Activated CD4-positive, alpha-beta memory T cell treated with anti-CD3 and anti-CD28 coated beads for 36 hours (primary cell): ENCODE results near the gene MAGI3. TPM values are rescaled to one million over a fixed set of nuclear protein-coding genes. Genes with fewer than 3 reads are reported as not detected.
"Not testable (repeated sequence)": the region's sequence is repeated elsewhere in the genome, so short reads cannot be mapped to it uniquely, and the experiment has no call there.

Experiments used
- CTCF ChIA-PET: fragments of 350-600 bp; sonication (Branson Sonifier 250); formaldehyde crosslinking; loops from one replicate; lab custom pipeline; 2021; ENCODE audit warnings: antibody characterized with exemption, inconsistent platforms; lab: Charles Lee
- POLR2A ChIA-PET: fragments of 350-600 bp; sonication (Branson Sonifier 250); formaldehyde crosslinking; loops from one replicate; lab custom pipeline; 2021; ENCODE audit warnings: antibody characterized with exemption; lab: Charles Lee
- DNase-seq: peaks from one replicate; pipeline ENCODE4 v3.0.0-alpha.2; 2020
- H3K27ac Mint-ChIP-seq: one replicate; pipeline ENCODE4 v1.8.0; 2021; ENCODE audit warnings: mixed read lengths
- H3K27me3 Mint-ChIP-seq: one replicate; pipeline ENCODE4 v1.8.0; 2021; ENCODE audit warnings: mixed read lengths
- H3K36me3 Mint-ChIP-seq: one replicate; pipeline ENCODE4 v1.8.0; 2021; ENCODE audit warnings: mixed read lengths
- H3K4me1 Mint-ChIP-seq: one replicate; pipeline ENCODE4 v1.8.0; 2021; ENCODE audit warnings: low read depth, mixed read lengths
- H3K4me3 Mint-ChIP-seq: one replicate; pipeline ENCODE4 v1.8.0; 2021; ENCODE audit warnings: mild to moderate bottlenecking, mixed read lengths
- H3K9me3 Mint-ChIP-seq: one replicate; pipeline ENCODE4 v1.8.0; 2021; ENCODE audit warnings: mixed read lengths
- intact Hi-C: fragments of 100-400 bp; cut with micrococcal nuclease; formaldehyde crosslinking; loops from one replicate; pipeline ENCODE4 v1.15.1; 2023
- total RNA-seq, 2 experiments: library from RNA; stranded (reverse); gene quantifications; one replicate each; pipeline ENCODE4 v1.2.3, GENCODE V29; 2021

The MAGI3 gene
- total RNA-seq, 2 experiments from 2014 or later = 7.3 to 7.4 TPM

DNA sequence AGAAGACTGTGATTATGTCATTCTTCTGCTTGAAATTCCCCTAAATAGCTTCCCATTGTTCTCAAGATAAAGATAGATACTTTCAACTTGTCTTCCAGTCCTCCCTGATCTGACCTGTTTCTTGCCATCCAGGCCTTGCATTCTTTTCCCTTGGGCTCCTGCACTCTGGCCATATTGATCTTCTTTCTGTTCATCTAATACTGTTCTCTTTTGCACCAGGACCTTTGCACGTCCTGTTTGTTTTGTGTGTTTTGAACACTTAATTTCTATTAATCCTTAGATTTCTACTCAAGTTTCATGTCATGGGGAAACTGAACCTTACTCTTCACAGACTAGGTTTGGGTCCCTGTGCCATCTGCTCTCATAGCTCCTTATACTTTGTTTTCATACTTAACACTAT lies 65.1 kb downstream of the MAGI3 start:
- no peak for DNase-seq
- intact Hi-C loops = no loop called here
- no peak overlapping the region for H3K4me3 Mint-ChIP-seq
- ChIA-PET POLR2A (no interaction called here), CTCF (no interaction called here)
- no peaks in the 10 kb centered on the region for H3K4me1 Mint-ChIP-seq
- no peaks in the 10 kb centered on the region for H3K27me3 Mint-ChIP-seq
- H3K27ac Mint-ChIP-seq = no peak overlapping the region
- peaks cover 8% of the 10 kb centered on the region for H3K36me3 Mint-ChIP-seq
- no peaks in the 10 kb centered on the region for H3K9me3 Mint-ChIP-seq

DNA sequence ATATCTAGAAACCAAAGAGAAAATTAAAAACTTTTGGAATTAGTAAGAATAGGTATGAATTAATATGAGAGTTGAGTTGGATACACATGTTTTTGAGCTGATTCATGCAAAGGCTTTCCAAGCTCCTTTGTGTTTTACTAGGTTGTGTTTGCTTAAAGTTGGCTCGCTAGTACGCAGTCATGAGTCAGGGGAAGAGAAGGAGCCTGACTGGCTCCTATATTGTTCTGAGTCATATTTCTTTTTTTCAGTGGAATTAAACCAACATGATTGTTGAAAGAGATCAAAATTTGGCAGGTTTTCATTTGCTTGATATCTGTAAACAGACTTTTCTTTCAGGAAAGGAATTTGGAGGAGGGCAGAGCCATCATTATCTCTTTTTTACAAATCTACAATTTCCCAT lies 66.7 kb downstream of the MAGI3 start:
- peaks cover 8% of the 10 kb centered on the region for H3K9me3 Mint-ChIP-seq
- no peak overlapping the region for H3K4me3 Mint-ChIP-seq
- no peaks in the 10 kb centered on the region for H3K27me3 Mint-ChIP-seq
- no peaks in the 10 kb centered on the region for H3K4me1 Mint-ChIP-seq
- DNase-seq = no peak
- ChIA-PET CTCF (no interaction called here), POLR2A (no interaction called here)
- peaks cover 8% of the 10 kb centered on the region for H3K36me3 Mint-ChIP-seq
- H3K27ac Mint-ChIP-seq = no peak overlapping the region
- intact Hi-C loops = no loop called here

DNA sequence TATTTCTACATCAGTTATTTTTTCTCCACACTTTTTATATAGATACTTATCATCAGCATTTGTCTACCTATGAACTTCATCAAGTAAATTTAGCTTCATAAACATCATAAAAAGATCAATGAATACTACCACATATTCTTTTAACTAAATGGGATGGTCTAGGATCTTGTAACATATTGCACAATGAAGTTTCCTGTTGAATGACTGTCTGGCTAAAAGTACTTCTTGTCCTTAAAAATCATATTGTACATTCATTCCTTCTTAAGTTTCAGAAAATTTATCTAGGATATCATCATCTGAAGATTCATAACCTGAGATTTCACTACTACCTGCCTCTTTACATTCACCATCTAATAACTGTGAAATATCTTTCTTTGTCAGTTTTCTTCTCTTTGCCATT lies 69.0 kb downstream of the MAGI3 start:
- no peak for DNase-seq
- intact Hi-C loops = no loop called here
- ChIA-PET POLR2A (no interaction called here), CTCF (no interaction called here)
- Mint-ChIP-seq H3K36me3 (peaks cover 8% of the 10 kb centered on the region), H3K27ac (no peak overlapping the region), H3K4me1 (no peaks in the 10 kb centered on the region), H3K9me3 (peaks cover 11% of the 10 kb centered on the region), H3K27me3 (no peaks in the 10 kb centered on the region), H3K4me3 (no peak overlapping the region)

DNA sequence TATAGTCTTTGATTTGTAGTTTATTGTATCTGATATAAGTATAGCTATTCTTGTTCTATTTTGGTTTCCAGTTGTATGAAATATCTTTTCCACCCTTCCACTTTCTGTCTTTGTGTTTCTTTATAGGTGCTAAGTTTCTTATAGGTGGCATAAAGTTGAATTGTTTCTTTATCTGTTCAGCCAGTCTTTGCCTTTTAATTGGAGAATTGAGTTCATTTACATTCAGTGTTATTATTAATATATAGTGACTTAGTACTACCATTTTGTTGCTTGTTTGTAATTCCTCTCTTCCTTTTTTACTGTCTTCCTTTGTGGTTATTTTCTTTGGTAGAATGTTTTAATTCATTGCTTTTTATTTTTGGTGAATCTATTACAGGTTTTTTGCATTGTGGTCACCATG lies 77.7 kb downstream of the MAGI3 start:
- Mint-ChIP-seq H3K4me1 (no peaks in the 10 kb centered on the region), H3K36me3 (peaks cover 2% of the 10 kb centered on the region), H3K27me3 (no peaks in the 10 kb centered on the region), H3K4me3 (no peak overlapping the region), H3K9me3 (peaks cover 41% of the 10 kb centered on the region), H3K27ac (no peak overlapping the region)
- intact Hi-C loops = no loop called here
- ChIA-PET POLR2A (no interaction called here), CTCF (no interaction called here)
- no peak for DNase-seq

DNA sequence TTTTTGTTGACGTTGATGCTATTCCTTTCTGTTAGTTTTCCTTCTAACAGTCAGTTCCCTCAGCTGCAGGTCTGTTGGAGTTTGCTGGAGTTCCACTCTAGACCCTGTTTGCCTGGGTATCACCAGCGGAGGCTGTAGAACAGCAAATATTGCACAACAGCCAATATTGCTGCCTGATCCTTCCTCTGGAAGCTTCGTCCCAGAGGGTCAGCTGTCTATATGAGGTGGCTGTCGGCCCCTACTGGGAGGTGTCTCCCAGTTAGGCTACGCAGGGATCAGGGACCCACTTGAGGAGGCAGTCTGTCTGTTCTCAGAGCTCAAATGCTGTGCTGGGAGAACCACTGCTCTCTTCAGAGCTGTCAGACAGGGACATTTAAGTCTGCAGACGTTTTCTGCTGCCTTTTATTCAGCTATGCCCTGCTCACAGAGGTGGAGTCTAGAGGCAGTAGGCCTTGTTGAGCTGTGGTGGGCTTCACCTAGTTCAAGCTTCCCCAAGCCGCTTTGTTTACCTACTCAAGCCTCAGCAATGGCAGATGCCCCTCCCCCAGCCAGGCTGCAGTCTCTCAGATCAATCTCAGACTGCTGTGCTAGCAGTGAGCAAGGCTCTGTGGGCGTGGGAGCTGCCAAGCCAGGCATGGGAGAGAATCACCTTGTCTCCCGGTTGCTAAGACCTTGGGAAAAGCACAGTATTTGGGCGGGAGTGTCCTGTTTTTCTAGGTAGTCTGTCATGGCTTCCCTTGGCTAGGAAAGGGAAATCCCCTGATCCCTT lies 88.3 kb downstream of the MAGI3 start:
- H3K27me3 Mint-ChIP-seq, CTCF ChIA-PET, H3K4me3 Mint-ChIP-seq, POLR2A ChIA-PET, intact Hi-C loops, DNase-seq, H3K27ac Mint-ChIP-seq, H3K4me1 Mint-ChIP-seq: not testable (repeated sequence)
- H3K9me3 Mint-ChIP-seq = peaks cover 79% of the 10 kb centered on the region
- peaks cover 46% of the 10 kb centered on the region for H3K36me3 Mint-ChIP-seq

DNA sequence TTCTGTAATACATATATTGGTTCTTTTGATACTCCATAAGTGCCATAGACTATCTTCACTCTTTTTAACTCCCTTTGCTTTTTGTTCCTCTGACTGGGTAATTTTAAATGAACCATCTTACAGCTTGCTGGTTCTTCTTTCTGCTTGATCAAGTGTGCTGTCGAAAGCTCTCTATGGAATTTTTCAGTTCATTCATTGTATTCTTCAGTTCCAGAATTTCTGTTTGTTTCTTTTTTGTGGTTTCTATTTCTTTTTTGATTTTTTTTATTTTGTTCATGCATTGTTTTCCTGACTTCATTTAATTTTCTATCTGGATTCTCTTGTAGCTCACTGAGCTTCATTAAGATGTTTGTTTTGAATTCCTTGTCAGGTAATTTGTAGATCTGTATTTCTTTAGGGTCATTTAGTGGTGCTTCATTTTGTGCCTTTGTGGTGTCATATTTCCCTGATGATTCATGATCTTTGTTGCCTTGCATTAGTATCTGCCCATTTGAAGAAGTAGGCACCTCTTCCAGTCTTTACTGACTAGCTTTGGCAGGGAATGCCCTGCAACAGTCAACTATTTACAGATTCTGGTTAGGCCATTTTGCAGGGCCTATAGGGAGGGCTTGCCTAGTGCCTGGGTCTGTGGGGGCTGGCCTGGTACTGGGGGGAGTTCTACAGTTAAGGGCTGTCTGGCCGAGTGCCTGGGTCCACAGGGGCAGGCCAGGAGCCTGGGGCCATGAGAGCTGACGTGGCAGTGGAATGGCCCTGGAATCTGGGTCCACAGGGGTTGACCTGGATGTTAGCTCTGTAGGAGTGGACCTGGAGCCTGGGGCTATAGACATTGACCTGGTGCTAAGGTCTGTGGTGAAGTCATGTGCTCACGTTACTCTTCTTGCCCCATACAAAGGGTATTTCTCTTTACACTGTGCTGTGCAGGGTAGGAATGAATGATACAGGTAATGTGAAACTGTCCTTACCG lies 89.7 kb downstream of the MAGI3 start:
- ChIA-PET CTCF (no interaction called here), POLR2A (no interaction called here)
- Mint-ChIP-seq H3K4me1 (no peaks in the 10 kb centered on the region), H3K9me3 (peaks cover 76% of the 10 kb centered on the region), H3K36me3 (peaks cover 41% of the 10 kb centered on the region), H3K4me3 (no peak overlapping the region), H3K27me3 (no peaks in the 10 kb centered on the region), H3K27ac (no peak overlapping the region)
- no peak for DNase-seq
- intact Hi-C loops = no loop called here

DNA sequence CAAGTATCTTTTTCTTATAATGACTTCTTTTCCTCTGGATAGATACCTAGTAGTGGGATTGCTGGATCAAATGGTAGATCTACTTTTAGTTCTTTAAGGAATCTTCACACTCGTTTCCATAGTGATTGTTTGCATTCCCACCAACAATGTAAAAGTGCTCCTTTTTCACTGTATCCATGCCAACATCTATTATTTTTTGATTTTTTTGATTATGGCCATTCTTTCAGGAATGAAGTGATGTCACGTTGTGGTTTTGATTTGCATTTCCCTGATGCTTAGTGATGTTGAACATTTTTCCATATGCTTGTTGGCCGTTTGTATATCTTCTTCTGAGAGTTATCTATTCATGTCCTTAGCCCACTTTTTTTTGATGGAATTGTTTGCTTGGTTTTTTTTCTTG lies 94.8 kb downstream of the MAGI3 start:
- H3K4me3 Mint-ChIP-seq, POLR2A ChIA-PET: not testable (repeated sequence)

DNA sequence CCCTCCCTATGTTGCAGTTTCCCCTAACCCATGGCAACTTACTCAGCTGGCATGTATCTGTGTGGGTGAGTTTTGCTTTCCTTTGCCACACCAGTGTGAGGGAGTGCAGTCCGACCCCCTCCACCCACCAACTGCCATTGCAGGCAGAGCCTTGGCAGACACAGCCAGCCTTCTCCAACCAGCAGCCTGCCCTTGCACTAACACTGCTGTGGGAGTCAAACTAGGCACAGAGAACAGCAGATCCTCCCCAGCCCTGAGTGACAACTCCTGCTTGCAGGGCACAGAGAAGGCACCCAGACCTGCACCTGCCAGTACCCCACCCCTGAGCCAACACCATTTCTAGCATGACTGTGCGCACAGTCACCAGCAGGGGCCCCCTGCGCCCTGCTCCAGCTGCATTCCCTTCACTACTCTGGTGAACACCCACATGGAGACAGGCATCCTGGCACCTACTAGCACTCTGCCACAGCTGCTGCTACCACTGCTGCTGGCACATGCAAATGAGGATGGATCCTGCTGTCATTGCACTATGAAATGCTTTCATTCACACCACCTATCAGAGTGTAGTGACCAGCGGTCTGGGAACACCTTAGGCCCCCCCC lies 98.4 kb downstream of the MAGI3 start:
- no peak overlapping the region for H3K27ac Mint-ChIP-seq

More for the DNA sequence above, 94.8 kb downstream of the MAGI3 start:
- H3K36me3 Mint-ChIP-seq = peaks cover 29% of the 10 kb centered on the region
- DNase-seq, intact Hi-C loops, H3K27me3 Mint-ChIP-seq, CTCF ChIA-PET, H3K4me1 Mint-ChIP-seq, H3K27ac Mint-ChIP-seq: not testable (repeated sequence)
- H3K9me3 Mint-ChIP-seq = peaks cover 53% of the 10 kb centered on the region

DNA sequence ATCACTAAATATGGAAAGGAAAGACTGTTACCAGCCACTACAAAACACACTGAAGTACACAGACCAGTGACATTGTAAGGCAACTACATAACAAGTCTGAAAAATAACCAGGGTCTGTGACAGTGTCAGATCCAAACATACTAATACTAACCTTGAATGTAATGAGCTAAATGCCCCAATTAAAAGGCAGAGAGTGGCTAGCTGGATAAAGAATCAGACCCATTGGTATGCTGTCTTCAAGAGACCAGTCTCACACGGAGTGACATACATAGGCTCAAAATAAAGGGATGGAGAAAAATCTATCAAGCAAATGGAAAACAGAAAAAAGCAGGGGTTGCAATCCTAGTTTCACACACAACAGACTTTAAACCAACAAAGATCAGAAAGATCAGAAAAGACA lies 100.1 kb downstream of the MAGI3 start:
- no peak overlapping the region for H3K4me3 Mint-ChIP-seq
- H3K4me1 Mint-ChIP-seq = peaks cover 7% of the 10 kb centered on the region
- peaks cover 23% of the 10 kb centered on the region for H3K36me3 Mint-ChIP-seq
- H3K27ac Mint-ChIP-seq = no peak overlapping the region
- no peak for DNase-seq
- H3K9me3 Mint-ChIP-seq = peaks cover 61% of the 10 kb centered on the region
- H3K27me3 Mint-ChIP-seq = no peaks in the 10 kb centered on the region
- intact Hi-C loops = no loop called here
- CTCF ChIA-PET = no interaction called here
- POLR2A ChIA-PET = no interaction called here

More for the DNA sequence above, 98.4 kb downstream of the MAGI3 start:
- intact Hi-C loops = no loop called here
- ChIA-PET CTCF (no interaction called here), POLR2A (no interaction called here)
- H3K27me3 Mint-ChIP-seq = no peaks in the 10 kb centered on the region
- DNase-seq = no peak
- H3K4me1 Mint-ChIP-seq = peaks cover 8% of the 10 kb centered on the region
- H3K9me3 Mint-ChIP-seq = peaks cover 63% of the 10 kb centered on the region
- no peak overlapping the region for H3K4me3 Mint-ChIP-seq
- peaks cover 24% of the 10 kb centered on the region for H3K36me3 Mint-ChIP-seq

DNA sequence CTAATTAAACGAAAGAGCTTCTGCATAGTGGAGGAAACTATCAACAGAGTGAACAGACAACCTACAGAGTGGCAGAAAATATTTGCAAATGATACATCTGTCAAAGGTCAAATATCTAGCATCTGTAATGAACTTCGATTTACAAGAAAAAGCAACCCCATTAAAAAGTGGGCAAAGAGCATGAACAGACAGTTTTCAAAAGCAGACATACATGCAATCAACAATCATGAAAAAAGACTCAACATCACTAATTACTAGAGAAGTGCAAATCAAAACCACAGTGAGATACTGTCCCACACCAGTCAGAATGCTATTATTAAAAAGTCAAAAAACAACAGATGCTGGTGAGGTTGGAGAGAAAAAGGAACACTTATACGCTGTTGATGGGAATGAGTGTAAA lies 103.2 kb downstream of the MAGI3 start:
- peaks cover 60% of the 10 kb centered on the region for H3K9me3 Mint-ChIP-seq
- H3K36me3 Mint-ChIP-seq = peaks cover 14% of the 10 kb centered on the region
- H3K4me1 Mint-ChIP-seq = no peaks in the 10 kb centered on the region
- DNase-seq = no peak
- no peak overlapping the region for H3K4me3 Mint-ChIP-seq
- intact Hi-C loops = no loop called here
- no peak overlapping the region for H3K27ac Mint-ChIP-seq
- H3K27me3 Mint-ChIP-seq = no peaks in the 10 kb centered on the region
- ChIA-PET POLR2A (no interaction called here), CTCF (no interaction called here)

DNA sequence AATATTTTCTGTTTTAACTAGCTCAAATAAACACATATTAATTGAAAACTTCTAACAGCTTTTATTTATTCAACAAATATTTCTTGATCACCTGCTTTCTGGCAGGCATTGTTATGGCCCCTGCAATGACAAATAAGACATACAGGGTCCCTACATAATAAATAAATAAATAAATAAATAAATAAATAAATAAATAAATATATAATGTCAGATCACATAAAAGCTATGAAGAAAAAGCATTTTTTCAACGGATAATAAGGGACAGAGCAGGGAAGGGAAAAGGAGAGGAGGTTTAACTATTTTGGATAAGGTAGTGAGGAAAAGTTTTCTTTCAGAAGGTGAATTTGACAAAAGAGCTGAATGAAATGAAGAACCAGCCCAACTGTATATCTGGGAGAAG lies 115.0 kb downstream of the MAGI3 start:
- Mint-ChIP-seq H3K27me3 (no peaks in the 10 kb centered on the region), H3K4me1 (no peaks in the 10 kb centered on the region), H3K9me3 (peaks cover 19% of the 10 kb centered on the region), H3K36me3 (no peaks in the 10 kb centered on the region), H3K4me3 (no peak overlapping the region), H3K27ac (no peak overlapping the region)
- no peak for DNase-seq
- intact Hi-C loops = no loop called here
- ChIA-PET CTCF (no interaction called here), POLR2A (no interaction called here)

DNA sequence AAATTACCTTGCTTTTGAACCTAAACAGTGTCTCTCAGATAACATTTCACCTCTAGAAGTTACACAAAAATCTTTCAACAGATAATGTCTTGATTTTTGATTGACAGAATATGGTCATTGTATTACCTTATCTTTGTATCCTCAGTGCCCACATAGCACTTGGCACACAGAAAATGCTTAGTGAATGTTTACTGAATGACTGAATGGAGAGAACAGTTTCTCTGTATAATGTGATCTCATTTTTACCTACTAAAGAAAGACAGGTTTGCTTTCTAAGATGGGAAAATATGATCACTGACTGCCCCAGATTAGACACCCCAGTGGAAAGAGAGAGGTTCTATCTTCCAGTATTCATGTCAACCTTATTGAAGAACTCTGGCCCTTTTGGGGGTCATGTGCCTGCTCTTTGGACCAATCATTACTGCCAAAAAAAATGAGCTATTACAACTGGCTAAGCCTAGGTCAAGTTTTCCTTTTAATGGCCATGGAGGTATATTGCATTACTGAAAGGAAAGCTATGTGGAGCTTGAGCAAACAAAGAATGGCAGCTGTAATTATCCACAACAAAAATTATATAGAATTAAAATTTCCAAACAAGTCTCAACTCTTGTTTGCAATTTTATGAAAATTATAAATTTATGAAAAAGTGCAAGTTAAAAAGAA lies 117.4 kb downstream of the MAGI3 start:
- H3K27me3 Mint-ChIP-seq = no peaks in the 10 kb centered on the region
- CTCF ChIA-PET = no interaction called here
- POLR2A ChIA-PET = no interaction called here
- peaks cover 2% of the 10 kb centered on the region for H3K36me3 Mint-ChIP-seq
- no peak for DNase-seq
- H3K4me1 Mint-ChIP-seq = no peaks in the 10 kb centered on the region
- intact Hi-C loops = no loop called here
- no peak overlapping the region for H3K4me3 Mint-ChIP-seq
- H3K27ac Mint-ChIP-seq = no peak overlapping the region
- H3K9me3 Mint-ChIP-seq = peaks cover 38% of the 10 kb centered on the region
